ENCODE results near the gene PPP4R4. TPM values are rescaled to one million over a fixed set of nuclear protein-coding genes. Genes with fewer than 3 reads are reported as not detected.
"Not testable (repeated sequence)": the region's sequence is repeated elsewhere in the genome, so short reads cannot be mapped to it uniquely, and the experiment has no call there.

PPP4R4 gene
- total and polyA plus RNA-seq, 10 donors, result 0.05 to 0.94 (median 0.13) TPM; not detected in 3

DNA sequence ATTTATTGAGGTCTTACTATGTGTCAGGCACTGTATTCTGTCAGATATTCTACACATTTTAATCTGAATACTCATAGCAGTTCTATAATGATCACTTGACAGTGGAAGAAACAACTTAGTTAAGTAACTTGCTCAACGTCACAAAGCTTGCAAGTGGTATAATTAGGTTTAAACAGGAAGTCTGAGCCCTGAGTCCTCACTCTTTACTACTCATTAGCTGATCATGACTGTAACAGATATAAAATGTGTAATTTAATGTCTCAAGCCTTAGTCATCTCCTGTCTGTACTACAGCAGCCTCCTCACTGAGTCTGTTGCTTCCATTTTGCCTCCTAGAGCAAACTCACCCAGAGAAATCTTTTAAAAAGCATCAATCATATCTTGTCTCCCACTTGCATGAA is 38.9 kb downstream of the PPP4R4 start:
- Histone ChIP-seq H3K27me3 (replicated peaks in 1 of 7) (peaks cover 0 to 5% (median 0%) of the 10 kb centered on the region in 7 donors), H3K4me1 (no peaks in the 10 kb centered on the region), H3K4me3 (no peak overlapping the region), H3K36me3 (no peaks in the 10 kb centered on the region), H3K27ac (no peak overlapping the region), H3K9me3 (peaks cover 0 to 14% (median 10%) of the 10 kb centered on the region in 8 donors)
- no peak for DNase-seq
- intact Hi-C loops (cut with DNase I; ENCODE audit: low total_unique reads), result no loop called here
- WGBS, 5 donors, result 15 to 58% (median 30%) methylated on average over 1 of the region's 1 CpG
- no peak for TF ChIP-seq POLR2AphosphoS5 (IDR thresholded peaks at IDR 0.05)

DNA sequence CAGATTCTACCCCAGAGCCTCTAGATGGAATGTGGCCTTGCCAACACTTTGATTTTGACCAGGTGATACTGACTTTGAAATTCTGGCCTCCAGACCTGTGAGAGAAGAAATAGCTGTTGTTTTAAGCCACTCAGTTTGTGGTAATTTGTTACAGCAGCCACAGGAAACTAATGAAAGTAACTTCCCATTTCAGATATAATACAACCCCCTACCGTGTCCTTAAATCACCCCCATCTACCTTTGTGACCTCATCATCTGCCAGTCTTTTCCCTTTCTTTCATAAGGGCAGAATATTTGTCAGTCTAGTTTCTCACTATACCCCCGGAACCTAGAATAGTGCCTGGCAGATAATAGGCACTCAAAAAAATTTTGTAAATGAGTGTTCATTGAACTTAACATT is 39.6 kb downstream of the PPP4R4 start:
- Histone ChIP-seq H3K36me3 (no peaks in the 10 kb centered on the region), H3K27me3 (replicated peaks in 1 of 7) (no peaks in the 10 kb centered on the region), H3K4me1 (no peaks in the 10 kb centered on the region), H3K4me3 (no peak overlapping the region), H3K27ac (no peak overlapping the region), H3K9me3 (peaks cover 0 to 14% (median 10%) of the 10 kb centered on the region in 8 donors)
- no peak for DNase-seq
- TF ChIP-seq, protein P1, sequence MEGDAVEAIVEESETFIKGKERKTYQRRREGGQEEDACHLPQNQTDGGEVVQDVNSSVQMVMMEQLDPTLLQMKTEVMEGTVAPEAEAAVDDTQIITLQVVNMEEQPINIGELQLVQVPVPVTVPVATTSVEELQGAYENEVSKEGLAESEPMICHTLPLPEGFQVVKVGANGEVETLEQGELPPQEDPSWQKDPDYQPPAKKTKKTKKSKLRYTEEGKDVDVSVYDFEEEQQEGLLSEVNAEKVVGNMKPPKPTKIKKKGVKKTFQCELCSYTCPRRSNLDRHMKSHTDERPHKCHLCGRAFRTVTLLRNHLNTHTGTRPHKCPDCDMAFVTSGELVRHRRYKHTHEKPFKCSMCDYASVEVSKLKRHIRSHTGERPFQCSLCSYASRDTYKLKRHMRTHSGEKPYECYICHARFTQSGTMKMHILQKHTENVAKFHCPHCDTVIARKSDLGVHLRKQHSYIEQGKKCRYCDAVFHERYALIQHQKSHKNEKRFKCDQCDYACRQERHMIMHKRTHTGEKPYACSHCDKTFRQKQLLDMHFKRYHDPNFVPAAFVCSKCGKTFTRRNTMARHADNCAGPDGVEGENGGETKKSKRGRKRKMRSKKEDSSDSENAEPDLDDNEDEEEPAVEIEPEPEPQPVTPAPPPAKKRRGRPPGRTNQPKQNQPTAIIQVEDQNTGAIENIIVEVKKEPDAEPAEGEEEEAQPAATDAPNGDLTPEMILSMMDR (IDR thresholded peaks at IDR 0.05 in 8 of 11, conservative IDR thresholded peaks at IDR 0.05 in 3 of 11), result no peak
- TF ChIP-seq POLR2AphosphoS5 (IDR thresholded peaks at IDR 0.05) (no peak), POLR2A (IDR thresholded peaks at IDR 0.05) (no peak)
- intact Hi-C loops (cut with DNase I; ENCODE audit: low total_unique reads), result no loop called here
- WGBS, 5 donors, result 49 to 64% (median 52%) methylated on average over 2 of the region's 2 CpGs

DNA sequence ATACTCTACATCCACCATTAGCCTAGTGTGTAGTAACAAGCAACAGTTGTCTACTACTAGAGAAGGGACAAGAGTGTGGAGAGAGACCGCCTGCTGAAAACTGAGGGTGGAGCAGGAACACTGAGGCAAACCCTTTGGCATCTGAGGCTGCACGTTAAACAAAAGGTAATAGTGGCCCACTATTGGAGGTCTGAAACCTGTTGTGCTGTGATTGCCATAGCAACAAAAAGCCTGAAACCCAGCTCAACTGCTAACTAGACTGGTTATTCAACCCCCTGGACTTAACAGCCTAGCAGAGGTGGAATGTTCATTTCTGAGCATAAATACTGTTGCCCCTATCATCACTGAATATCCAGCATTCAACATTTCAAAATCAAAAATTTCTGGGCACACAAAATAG is 43.0 kb downstream of the PPP4R4 start:
- TF ChIP-seq, protein P1 (IDR thresholded peaks at IDR 0.05 in 8 of 11, conservative IDR thresholded peaks at IDR 0.05 in 3 of 11), result no peak
- TF ChIP-seq POLR2AphosphoS5 (IDR thresholded peaks at IDR 0.05), result no peak
- TF ChIP-seq POLR2A (IDR thresholded peaks at IDR 0.05), result no peak
- Histone ChIP-seq H3K27me3 (replicated peaks in 1 of 7) (no peaks in the 10 kb centered on the region), H3K4me3 (no peak overlapping the region), H3K4me1 (no peaks in the 10 kb centered on the region), H3K9me3 (peaks cover 0 to 26% (median 20%) of the 10 kb centered on the region in 8 donors), H3K36me3 (no peaks in the 10 kb centered on the region), H3K27ac (no peak overlapping the region)
- DNase-seq, result no peak
- intact Hi-C loops (cut with DNase I; ENCODE audit: low total_unique reads), result no loop called here
- whole genome bisulfite sequencing, 5 donors, result 83 to 92% (median 86%) methylated on average over 2 of the region's 2 CpGs

DNA sequence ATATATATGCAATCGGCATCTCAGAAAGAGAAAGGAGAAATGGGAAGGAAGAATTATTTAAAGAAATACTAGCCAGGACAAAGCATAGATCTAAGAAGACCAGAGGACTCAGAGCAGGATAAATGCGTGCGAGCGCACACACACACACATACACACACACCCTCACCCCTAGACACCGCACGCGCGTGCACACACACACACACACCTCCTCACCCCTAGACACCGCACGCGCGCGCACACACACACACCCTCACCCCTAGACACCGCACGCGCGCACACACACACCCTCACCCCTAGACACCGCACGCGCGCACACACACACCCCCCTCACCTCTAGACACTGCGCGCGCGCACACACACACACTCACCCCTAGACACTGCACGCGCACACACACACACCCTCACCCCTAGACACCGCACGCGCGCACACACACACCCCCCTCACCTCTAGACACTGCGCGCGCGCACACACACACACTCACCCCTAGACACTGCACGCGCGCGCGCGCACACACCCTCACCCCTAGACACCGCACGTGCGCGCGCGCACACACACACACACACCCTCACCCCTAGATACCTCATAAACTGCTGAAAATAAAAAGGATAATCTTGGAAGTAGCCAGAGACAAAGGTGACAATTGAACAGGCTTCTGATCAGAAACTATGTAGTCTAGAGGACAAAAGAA is 44.2 kb downstream of the PPP4R4 start:
- H3K27ac ChIP-seq; H3K36me3 ChIP-seq; DNase-seq; H3K27me3 ChIP-seq (replicated peaks in 1 of 7); intact Hi-C loops (cut with DNase I; ENCODE audit: low total_unique reads); H3K4me1 ChIP-seq; H3K4me3 ChIP-seq: not testable (repeated sequence)
- peaks cover 0 to 29% (median 24%) of the 10 kb centered on the region in 8 donors for H3K9me3 ChIP-seq
- 71 to 95% (median 87%) methylated on average over 47 of the region's 47 CpGs for WGBS, 5 donors

DNA sequence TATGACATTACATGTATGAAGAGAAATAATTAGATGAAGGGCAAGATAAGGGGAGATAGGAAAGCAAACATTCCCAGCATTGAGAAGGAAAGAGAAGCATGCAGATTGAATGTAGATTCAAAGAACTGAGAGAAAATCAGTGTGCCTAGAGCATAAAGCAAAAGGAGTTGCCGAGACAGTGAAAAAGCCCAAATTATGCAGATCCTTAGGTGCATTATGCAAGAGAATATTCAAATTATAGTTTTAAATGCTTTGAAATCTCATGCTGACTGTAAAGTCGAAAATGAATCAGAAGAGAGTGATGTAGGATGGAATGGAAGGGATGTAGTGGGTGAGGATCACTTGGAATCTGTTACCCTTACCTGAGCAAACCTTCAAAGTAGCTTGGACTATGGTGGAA is 49.9 kb downstream of the PPP4R4 start:
- WGBS, 5 donors, result 75 to 91% (median 81%) methylated on average over 2 of the region's 2 CpGs
- Histone ChIP-seq H3K4me3 (no peak overlapping the region), H3K27ac (no peak overlapping the region), H3K9me3 (peaks cover 0 to 21% (median 15%) of the 10 kb centered on the region in 8 donors), H3K36me3 (no peaks in the 10 kb centered on the region), H3K27me3 (replicated peaks in 1 of 7) (no peaks in the 10 kb centered on the region), H3K4me1 (no peaks in the 10 kb centered on the region)
- intact Hi-C loops (cut with DNase I; ENCODE audit: low total_unique reads), result no loop called here
- TF ChIP-seq, protein P1 (IDR thresholded peaks at IDR 0.05 in 8 of 11, conservative IDR thresholded peaks at IDR 0.05 in 3 of 11), result no peak
- TF ChIP-seq POLR2A (IDR thresholded peaks at IDR 0.05), result no peak
- TF ChIP-seq POLR2AphosphoS5 (IDR thresholded peaks at IDR 0.05), result no peak
- no peak for DNase-seq

Measured in spleen (tissue), 11 donors.